Measurements from ENCODE around the gene MAGI1.

Gene MAGI1

DNA sequence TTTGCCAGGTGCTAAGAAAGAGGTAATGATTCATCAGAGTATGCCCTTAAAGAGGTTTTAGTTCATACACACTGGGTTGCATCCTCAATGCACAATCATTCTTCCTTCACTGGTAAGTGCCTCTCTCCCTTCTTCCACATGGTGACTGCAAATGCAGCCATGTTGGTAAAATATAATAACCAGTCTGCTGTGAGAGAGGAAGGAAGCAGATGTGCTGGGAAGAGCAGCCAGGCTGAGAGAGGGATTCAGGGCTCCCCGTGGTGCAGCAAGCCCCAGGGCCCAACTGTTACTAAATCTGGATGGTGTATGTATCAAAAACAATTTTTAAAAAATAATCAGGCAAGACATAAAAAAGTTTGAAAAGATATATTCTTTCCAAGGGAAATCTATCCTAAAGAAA lies 498.1 kb downstream of the MAGI1 start:
- DNase-seq (ENCODE audit: insufficient read length, low spot score) (no peak), FAIRE-seq (no peak)
- TF ChIP-seq, protein P1, sequence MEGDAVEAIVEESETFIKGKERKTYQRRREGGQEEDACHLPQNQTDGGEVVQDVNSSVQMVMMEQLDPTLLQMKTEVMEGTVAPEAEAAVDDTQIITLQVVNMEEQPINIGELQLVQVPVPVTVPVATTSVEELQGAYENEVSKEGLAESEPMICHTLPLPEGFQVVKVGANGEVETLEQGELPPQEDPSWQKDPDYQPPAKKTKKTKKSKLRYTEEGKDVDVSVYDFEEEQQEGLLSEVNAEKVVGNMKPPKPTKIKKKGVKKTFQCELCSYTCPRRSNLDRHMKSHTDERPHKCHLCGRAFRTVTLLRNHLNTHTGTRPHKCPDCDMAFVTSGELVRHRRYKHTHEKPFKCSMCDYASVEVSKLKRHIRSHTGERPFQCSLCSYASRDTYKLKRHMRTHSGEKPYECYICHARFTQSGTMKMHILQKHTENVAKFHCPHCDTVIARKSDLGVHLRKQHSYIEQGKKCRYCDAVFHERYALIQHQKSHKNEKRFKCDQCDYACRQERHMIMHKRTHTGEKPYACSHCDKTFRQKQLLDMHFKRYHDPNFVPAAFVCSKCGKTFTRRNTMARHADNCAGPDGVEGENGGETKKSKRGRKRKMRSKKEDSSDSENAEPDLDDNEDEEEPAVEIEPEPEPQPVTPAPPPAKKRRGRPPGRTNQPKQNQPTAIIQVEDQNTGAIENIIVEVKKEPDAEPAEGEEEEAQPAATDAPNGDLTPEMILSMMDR (IDR thresholded peaks at IDR 0.05; ENCODE audit: insufficient read depth, missing control alignments), result no peak

DNA sequence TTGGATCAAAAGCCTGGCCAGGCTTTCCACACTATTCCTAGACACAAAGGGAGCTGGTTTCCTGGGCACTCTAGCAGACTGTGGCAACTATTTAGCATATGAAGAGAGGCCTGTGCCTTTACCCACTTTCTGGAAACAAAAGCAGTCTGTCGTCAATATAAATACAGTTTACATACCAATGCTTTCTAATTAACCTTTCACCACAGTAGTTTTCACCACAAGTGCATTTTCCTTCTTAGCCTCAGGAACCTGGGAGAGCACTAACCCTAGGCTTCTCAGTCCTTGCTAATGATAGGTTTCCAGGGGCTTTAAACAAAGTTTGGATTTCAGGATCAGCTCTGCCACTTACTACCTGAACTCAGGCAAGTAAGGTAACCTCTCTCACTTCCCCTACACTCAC lies 499.1 kb downstream of the MAGI1 start:
- DNase-seq (ENCODE audit: insufficient read length, low spot score) (no peak), FAIRE-seq (no peak)
- TF ChIP-seq, protein P1 (IDR thresholded peaks at IDR 0.05; ENCODE audit: insufficient read depth, missing control alignments), result no peak

DNA sequence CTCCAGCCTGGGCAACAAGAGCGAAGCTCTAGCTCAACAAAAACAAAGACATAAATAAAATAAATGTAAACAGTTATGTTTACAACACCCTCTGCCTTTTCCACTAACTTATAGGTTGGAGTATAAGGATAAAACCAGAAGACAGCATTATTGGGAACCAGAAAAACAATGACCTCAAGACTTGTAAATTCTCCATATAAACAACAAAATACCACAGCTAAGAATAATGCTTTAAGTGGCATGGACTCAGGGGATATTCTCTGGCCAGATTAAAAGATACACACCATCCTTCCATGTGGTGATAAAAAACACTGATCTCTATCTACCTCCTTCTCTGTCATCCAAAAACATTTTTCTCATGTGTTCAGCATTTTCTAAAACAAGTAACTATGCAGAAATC lies 500.6 kb downstream of the MAGI1 start:
- no peak for FAIRE-seq
- TF ChIP-seq, protein P1 (IDR thresholded peaks at IDR 0.05; ENCODE audit: insufficient read depth, missing control alignments), result no peak
- no peak for DNase-seq (ENCODE audit: insufficient read length, low spot score)

DNA sequence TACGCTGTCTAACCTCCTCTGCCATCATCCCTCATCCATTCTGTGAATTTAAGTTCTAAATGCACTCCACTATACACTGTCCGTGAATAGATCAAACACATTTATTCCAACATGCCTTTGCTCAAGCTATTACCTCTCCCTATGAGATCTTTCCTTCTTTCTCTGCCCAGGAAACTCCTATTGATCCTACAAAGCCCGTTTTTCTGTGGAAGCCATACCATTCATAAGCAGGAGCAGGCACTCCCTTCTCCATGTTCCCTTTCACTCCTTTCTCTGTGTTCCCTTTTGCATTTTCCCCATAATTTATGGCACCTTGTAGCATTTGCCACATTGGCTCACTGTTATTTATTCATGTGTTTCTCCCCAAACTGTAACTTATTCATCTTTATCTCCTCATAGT lies 501.6 kb downstream of the MAGI1 start:
- TF ChIP-seq, protein P1 (IDR thresholded peaks at IDR 0.05; ENCODE audit: insufficient read depth, missing control alignments), result no peak
- DNase-seq (ENCODE audit: insufficient read length, low spot score) (no peak), FAIRE-seq (no peak)

- no peak for DNase-seq (ENCODE audit: insufficient read length, low spot score)
- FAIRE-seq, result no peak
- TF ChIP-seq, protein P1 (IDR thresholded peaks at IDR 0.05; ENCODE audit: insufficient read depth, missing control alignments), result no peak
Observed at GRCh38 chr3:65535260-65535659, 503.5 kb downstream of the MAGI1 start.

DNA sequence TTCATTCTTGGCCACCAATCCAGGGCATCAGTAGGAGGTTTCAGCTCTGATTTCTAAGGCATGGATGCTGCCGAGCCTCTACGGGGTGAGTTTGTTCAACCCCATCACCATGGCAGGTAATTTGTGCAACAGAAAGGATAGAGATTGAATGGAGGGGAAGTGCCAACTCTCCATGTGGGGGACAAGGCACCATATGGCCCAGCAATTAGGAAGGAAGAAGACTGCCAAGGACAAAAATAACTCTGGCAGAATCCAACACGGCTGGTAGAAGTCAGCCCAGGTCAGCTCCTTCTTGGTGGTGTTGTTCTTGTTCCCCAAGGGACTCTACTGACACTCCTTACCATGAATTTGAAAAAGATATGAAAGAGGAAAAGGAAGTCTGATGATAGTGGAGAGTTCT lies 503.9 kb downstream of the MAGI1 start:
- FAIRE-seq, result no peak
- TF ChIP-seq, protein P1 (IDR thresholded peaks at IDR 0.05; ENCODE audit: insufficient read depth, missing control alignments), result no peak
- no peak for DNase-seq (ENCODE audit: insufficient read length, low spot score)

DNA sequence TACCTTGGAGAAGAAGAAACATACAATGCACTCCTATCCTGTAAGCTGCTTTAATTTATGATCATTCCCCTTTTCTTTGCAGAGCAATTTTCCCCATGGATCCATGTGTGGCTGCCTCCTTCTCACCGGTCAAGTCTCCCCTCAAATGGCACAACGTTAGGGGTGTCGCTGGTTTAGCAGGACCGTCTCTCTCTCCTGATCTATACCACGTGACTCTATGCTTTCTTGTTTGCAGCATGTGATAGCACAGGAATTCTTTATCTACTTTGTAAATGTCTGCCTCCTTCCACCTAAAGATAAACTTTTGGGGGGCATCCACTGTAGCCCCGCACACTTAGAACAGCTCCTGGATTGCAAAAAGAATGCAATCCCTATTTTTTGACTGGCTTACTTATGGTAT lies 506.0 kb downstream of the MAGI1 start:
- no peak for DNase-seq (ENCODE audit: insufficient read length, low spot score)
- FAIRE-seq, result no peak
- TF ChIP-seq, protein P1 (IDR thresholded peaks at IDR 0.05; ENCODE audit: insufficient read depth, missing control alignments), result no peak

All from D721Med (cell line).